ENCODE data around the gene SLIT3. TPM values are rescaled to one million over a fixed set of nuclear protein-coding genes. Genes with fewer than 3 reads are reported as not detected.
"Not testable (repeated sequence)": the region's sequence is repeated elsewhere in the genome, so short reads cannot be mapped to it uniquely, and the experiment has no call there.

The SLIT3 gene
- total RNA-seq, 2 experiments from 2014 or later = 5.4 to 7.3 TPM

DNA sequence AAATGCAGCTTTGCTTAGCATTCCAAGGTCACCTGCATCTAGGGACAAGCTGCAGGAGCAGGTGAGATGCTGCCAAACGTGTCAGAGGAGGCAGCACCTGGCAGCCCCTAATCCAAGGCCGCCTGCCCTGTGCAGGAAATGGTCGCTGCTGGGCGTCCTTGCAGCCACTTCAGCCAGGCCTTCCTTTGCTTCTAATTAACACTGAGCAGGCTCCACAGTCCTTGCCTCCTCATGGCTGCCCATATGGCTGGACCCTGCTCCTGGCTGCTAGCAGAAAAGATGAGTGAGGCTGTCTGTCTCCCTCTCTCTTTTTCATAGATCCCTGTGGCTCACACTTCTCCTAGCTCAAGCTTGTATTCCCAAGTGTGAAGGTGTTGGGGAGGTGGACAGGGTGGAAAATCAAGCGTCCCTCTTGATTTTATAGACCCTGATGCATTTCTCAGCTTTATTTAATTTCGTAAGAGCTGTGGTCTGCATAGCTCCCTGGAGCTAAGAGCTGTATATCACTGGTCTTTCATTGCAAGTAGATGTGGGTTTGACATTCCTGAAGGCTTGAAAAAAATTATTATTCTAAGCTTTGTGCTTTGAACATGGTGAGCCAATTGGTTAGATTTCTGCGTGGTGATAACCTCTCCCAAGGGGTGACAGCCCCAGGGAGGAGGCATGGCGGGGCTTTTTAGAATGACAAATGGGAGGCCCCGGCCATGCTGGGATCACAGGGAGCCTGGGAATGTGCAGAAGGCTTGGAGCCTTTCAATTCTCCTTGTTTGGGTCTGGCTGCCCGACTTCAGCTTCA is 193.8 kb downstream of the SLIT3 start:
- CTCF ChIA-PET = interaction anchor here (0.6 to 1.2 kb wide), 2 partner anchors 15 to 23 kb away, joined by 3 to 4 read pairs; no protein-coding TSS in a partner anchor
- DNase-seq (no peak), ATAC-seq (no peak)

DNA sequence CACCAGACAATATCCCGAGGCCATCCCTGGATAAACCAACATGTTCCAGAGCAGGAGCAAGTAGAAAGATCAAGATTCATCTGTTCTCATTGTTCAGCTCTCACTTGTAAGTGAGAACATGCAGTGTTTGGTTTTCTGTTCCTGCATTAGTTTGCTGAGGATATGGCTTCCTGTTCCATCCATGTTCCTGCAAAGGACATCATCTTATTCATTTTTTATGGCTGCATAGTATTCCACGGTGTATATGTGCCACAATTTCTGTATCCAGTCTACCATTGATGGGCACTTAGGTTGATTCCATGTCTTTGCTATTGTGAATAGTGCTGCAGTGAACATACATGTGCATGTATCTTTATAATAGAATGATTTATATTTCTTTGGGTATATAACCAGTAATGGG is 195.4 kb downstream of the SLIT3 start:
- H3K27ac Mint-ChIP-seq; POLR2A ChIA-PET; ATAC-seq; DNase-seq; intact Hi-C loops (cut with DNase I, micrococcal nuclease); H3K27me3 Mint-ChIP-seq; H3K4me1 Mint-ChIP-seq; CTCF ChIA-PET; H3K36me3 Mint-ChIP-seq (ENCODE audit: low read depth); H3K4me3 Mint-ChIP-seq; H3K9me3 Mint-ChIP-seq (ENCODE audit: low read depth): not testable (repeated sequence)

More for the DNA sequence above, 193.8 kb downstream of the SLIT3 start:
- intact Hi-C loops (cut with DNase I, micrococcal nuclease) = no loop called here
- no peaks in the 10 kb centered on the region for H3K36me3 Mint-ChIP-seq (ENCODE audit: low read depth)
- no peak overlapping the region for H3K27ac Mint-ChIP-seq
- H3K4me1 Mint-ChIP-seq = no peaks in the 10 kb centered on the region
- no peaks in the 10 kb centered on the region for H3K9me3 Mint-ChIP-seq (ENCODE audit: low read depth)
- peaks cover 2% of the 10 kb centered on the region for H3K27me3 Mint-ChIP-seq
- POLR2A ChIA-PET = no interaction called here
- no peak overlapping the region for H3K4me3 Mint-ChIP-seq

DNA sequence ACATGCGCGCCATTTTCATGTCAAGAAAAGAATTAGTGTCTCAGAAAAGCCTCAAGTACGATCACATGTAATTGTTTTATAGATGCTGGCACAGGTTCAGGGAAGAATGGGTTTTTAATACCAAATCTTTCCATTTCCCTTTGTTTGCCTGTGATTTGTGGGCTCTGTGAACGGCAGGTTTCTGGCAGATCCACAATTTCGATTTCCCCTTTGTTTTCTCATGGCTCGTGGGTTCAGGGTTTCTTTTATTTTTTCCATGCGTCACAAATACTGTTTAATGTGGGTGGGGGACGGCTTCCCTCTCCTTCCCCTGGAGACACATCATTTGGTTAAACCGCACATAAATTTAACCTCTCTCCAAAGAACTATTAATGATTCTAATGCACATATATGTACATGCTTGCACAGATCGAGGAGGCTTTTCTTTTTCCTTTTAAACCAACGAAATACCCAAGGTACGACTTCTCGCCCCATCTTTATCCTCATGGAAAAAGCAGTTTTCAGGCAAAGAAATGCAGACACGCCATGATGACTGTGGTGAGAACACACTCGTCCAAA is 195.9 kb downstream of the SLIT3 start:
- no peak overlapping the region for H3K27ac Mint-ChIP-seq
- POLR2A ChIA-PET = no interaction called here
- no peak for DNase-seq
- intact Hi-C loops (cut with DNase I, micrococcal nuclease) = no loop called here
- CTCF ChIA-PET = no interaction called here
- H3K4me1 Mint-ChIP-seq = no peaks in the 10 kb centered on the region
- no peaks in the 10 kb centered on the region for H3K27me3 Mint-ChIP-seq
- no peak for ATAC-seq
- no peaks in the 10 kb centered on the region for H3K9me3 Mint-ChIP-seq (ENCODE audit: low read depth)
- H3K4me3 Mint-ChIP-seq = no peak overlapping the region
- no peaks in the 10 kb centered on the region for H3K36me3 Mint-ChIP-seq (ENCODE audit: low read depth)

DNA sequence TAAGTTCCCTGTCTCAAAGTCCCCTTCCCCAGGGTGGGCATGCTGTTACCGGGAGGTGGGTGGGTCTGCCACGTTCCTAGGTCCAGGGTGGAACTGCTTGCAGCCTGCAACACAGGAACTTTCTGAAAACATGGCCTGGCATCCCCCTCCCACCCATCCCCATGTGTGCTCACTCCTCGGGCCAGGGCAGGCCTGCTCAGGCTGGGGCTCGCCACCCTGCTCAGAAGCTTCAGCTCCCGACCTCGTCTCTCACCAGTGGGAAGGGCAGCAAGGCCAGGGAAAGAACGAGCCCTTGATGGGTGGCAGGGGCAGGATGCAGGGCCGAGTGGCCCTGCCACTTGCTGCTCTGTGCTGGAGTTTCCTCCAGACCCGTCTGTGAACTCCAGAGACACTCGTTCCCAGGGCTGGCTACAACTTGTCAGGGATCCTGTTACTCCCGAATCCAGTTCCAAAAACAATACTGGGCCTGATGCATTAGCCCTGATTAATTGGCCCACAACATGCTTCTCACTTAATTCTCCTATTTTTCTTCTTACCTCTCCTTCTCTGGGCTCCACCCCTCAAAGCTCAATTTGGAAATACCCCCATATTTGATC is 197.3 kb downstream of the SLIT3 start:
- DNase-seq = no peak
- Mint-ChIP-seq H3K27ac (no peak overlapping the region), H3K9me3 (ENCODE audit: low read depth) (no peaks in the 10 kb centered on the region), H3K4me1 (no peaks in the 10 kb centered on the region), H3K27me3 (no peaks in the 10 kb centered on the region), H3K4me3 (no peak overlapping the region), H3K36me3 (ENCODE audit: low read depth) (no peaks in the 10 kb centered on the region)
- ChIA-PET CTCF (no interaction called here), POLR2A (no interaction called here)
- intact Hi-C loops (cut with DNase I, micrococcal nuclease) = no loop called here
- ATAC-seq = no peak

DNA sequence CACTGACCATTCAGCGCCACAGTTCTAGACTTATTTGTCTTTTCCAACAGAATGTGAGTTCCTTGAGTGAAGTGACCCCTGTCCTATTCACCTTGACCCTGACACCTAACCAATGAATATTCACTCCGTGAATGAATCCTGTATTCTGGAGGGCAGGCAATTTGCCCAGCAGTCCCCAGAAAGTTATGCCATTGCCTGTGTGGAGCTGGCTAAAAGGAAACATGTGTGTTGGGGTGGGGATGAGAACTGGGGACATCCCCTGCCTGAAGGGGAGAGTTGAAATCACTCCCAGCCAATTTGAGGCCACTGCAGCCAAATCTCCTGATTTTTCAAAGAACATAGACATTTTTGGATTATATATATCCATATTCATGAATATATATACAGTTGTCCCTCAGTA is 199.0 kb downstream of the SLIT3 start:
- H3K4me1 Mint-ChIP-seq = no peaks in the 10 kb centered on the region
- intact Hi-C loops (cut with DNase I, micrococcal nuclease) = no loop called here
- no peaks in the 10 kb centered on the region for H3K36me3 Mint-ChIP-seq (ENCODE audit: low read depth)
- CTCF ChIA-PET = no interaction called here
- no peak overlapping the region for H3K27ac Mint-ChIP-seq
- no peak for DNase-seq
- H3K27me3 Mint-ChIP-seq = peaks cover 2% of the 10 kb centered on the region
- no peak for ATAC-seq
- POLR2A ChIA-PET = no interaction called here
- H3K9me3 Mint-ChIP-seq (ENCODE audit: low read depth) = no peaks in the 10 kb centered on the region
- H3K4me3 Mint-ChIP-seq = no peak overlapping the region

DNA sequence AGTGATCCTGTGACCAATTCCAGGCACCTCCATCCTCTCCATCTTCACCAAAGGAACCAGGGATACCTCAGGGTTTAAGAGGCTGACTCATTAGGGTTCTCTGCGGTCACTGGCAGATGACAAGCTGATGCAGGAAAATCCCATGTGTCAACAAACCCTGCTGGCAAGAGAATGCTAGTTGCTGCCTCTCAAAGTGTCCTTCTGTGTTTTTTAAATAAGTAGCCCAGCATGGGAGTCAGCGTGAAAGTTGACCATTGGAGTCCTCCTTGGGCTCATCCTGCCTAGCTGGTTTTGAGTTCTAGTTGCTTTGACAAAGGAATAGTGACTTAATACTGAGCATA is 200.2 kb downstream of the SLIT3 start:
- intact Hi-C loops (cut with DNase I, micrococcal nuclease) = no loop called here
- ChIA-PET POLR2A (no interaction called here), CTCF (no interaction called here)
- Mint-ChIP-seq H3K27ac (no peak overlapping the region), H3K4me1 (no peaks in the 10 kb centered on the region), H3K9me3 (ENCODE audit: low read depth) (no peaks in the 10 kb centered on the region), H3K36me3 (ENCODE audit: low read depth) (no peaks in the 10 kb centered on the region), H3K27me3 (peaks cover 2% of the 10 kb centered on the region), H3K4me3 (no peak overlapping the region)
- no peak for DNase-seq
- ATAC-seq = no peak

DNA sequence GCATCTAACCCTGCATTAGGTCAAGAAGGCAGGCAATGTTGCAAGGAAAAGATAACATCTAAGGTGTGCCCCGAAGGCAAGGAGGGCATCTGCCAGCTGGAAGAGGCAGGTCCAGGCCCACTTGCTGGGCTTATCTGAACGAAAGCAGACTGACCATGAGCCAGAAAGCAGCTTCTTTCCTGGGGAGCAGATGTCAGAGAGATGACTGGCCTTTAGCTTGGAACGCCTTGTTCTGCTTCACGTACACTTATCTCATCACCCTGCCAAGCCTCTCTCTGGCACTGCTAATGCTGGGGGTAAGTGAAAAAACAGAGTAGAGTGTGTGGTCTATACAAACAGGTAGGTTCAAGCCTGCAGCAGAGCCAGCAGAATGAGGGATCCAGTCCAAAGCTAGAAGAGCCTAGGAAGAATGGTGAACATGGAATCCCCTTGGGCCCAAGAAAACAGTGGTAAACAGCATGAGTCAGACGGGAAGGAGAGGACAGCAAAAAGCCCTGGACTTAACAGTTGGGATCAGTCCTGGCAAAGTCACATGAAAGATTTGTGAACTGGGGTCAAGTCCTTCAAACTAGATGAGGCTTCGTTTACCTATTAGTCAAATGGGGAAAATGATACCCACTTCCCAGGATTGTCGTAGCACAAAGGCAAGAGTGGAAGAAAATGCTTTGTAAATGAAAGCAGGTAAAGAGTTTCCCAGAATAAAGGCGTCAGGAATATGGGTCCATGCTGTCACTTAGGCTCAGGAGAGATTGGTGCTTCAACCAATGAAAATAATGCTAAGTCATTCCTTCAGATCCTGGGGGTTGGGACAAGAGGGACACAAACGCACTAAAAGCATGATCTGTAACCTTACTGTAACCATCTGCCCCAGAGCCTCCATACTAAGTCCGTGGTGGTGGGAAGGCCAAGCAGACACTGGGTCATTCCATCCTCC is 200.9 kb downstream of the SLIT3 start:
- intact Hi-C loops (cut with DNase I, micrococcal nuclease) = no loop called here
- no peak for ATAC-seq
- CTCF ChIA-PET = no interaction called here
- Mint-ChIP-seq H3K4me3 (no peak overlapping the region), H3K4me1 (no peaks in the 10 kb centered on the region), H3K9me3 (ENCODE audit: low read depth) (no peaks in the 10 kb centered on the region), H3K36me3 (ENCODE audit: low read depth) (no peaks in the 10 kb centered on the region), H3K27me3 (peaks cover 3% of the 10 kb centered on the region), H3K27ac (no peak overlapping the region)
- DNase-seq = no peak
- POLR2A ChIA-PET = no interaction called here

DNA sequence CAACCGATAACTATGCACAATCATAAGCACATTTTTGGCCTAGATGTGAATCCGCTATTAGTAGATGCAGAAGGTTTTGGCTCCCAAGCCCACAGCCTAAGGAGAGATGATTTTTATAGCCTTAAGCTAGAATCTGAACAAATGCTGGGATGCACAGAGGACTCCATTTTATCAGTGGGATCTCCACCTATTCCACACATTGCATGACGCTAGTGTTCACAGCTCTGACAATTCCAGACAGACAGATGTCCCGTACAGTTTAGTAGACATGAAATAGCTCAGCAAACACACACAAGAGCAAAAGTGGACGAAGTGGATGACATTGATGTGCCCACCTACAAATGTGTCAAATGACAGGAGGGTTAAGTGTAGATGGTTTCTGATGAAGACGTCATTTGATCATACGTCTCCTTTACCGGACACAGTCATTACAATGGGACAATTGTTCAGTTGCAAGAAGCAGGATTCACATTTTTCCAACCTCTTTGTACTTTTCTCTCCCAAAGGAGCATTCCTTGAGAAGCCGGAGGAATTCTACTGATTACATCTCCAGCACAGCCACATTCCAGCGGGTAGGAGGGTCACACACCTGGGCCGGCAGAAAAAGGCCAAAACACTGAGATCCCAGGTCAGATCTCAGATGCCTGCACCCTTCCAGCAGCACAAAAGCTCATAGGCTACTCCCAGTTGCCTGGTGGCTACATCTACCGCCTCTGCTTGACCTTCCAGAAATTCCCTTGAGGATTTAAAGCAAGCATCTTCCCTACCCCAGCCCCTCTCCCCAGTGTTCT is 202.4 kb downstream of the SLIT3 start:
- no peaks in the 10 kb centered on the region for H3K36me3 Mint-ChIP-seq (ENCODE audit: low read depth)
- H3K4me1 Mint-ChIP-seq = no peaks in the 10 kb centered on the region
- intact Hi-C loops (cut with DNase I, micrococcal nuclease) = no loop called here
- ChIA-PET POLR2A (no interaction called here), CTCF (no interaction called here)
- DNase-seq = no peak
- no peak overlapping the region for H3K27ac Mint-ChIP-seq
- ATAC-seq = no peak
- H3K9me3 Mint-ChIP-seq (ENCODE audit: low read depth) = no peaks in the 10 kb centered on the region
- no peak overlapping the region for H3K4me3 Mint-ChIP-seq
- peaks cover 6% of the 10 kb centered on the region for H3K27me3 Mint-ChIP-seq

DNA sequence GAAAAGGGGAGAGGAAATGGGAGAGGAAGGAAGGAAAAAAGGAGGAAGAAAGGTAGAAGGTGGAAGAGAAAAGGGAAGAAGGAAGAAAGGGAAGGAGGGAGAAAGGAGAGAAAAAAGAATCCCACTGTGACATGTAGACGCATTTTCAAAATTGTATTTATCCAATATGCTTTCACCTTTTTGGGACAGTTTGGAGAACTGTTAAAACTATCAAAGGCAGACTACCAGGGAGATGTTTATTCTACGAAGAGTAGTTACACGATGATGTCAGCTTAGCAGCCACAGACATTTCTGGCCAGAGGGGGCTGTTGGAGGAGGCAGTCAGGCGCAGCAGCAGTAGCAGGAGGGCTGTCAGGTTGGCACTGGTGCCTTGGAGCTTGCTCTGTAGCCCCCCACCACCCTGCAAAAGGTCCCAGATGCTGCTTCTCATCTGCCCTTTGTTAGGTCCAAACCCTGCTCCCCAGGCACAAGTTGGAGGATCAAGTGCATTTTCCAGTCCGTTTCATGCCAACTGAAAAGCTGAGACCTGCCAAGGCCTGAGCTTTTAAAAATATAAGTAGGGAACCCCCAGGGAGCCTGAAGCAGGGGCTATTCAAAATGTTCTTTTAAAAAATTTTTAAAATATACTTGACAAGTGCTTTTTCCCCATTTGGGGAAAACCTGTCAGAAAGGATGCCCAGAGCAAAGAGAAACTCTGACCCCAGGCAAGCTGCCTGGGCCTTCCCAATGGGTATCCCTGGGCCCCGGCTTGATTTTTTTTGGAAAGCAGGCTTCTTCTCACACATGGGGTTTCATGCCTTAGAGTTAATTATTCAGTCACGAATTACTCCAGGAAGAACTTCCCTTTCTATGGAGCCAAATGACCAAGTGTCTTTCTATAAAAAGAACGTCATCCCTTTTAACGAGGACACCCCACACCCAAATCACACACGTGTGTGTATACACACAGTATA is 203.3 kb downstream of the SLIT3 start:
- CTCF ChIA-PET = no interaction called here
- Mint-ChIP-seq H3K36me3 (ENCODE audit: low read depth) (no peaks in the 10 kb centered on the region), H3K27me3 (peaks cover 6% of the 10 kb centered on the region), H3K27ac (no peak overlapping the region), H3K4me3 (no peak overlapping the region), H3K9me3 (ENCODE audit: low read depth) (no peaks in the 10 kb centered on the region), H3K4me1 (no peaks in the 10 kb centered on the region)
- POLR2A ChIA-PET = no interaction called here
- intact Hi-C loops (cut with DNase I, micrococcal nuclease) = no loop called here
- no peak for DNase-seq
- no peak for ATAC-seq

DNA sequence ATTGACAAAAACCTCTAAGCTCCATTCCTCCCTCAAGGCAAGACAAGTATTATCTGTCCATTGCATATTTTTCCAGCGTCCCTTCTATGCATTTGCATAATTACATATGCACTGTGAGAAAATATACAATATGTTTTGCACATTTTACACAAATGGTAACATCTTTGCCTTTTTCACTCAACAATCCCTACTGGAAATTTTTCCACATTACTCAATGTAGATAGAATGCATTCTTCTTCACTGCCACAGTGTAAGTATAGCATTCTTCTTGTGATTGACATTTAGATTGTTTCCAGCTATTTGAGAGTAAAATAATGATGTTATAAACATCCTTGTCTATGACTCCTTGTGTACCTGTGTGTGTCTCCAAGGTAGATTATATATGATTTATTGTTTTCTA is 205.0 kb downstream of the SLIT3 start:
- no peak overlapping the region for H3K4me3 Mint-ChIP-seq
- H3K27ac Mint-ChIP-seq = no peak overlapping the region
- no peaks in the 10 kb centered on the region for H3K9me3 Mint-ChIP-seq (ENCODE audit: low read depth)
- POLR2A ChIA-PET = no interaction called here
- H3K36me3 Mint-ChIP-seq (ENCODE audit: low read depth) = no peaks in the 10 kb centered on the region
- H3K4me1 Mint-ChIP-seq = no peaks in the 10 kb centered on the region
- H3K27me3 Mint-ChIP-seq = peaks cover 6% of the 10 kb centered on the region
- no peak for DNase-seq
- intact Hi-C loops (cut with DNase I, micrococcal nuclease) = no loop called here
- CTCF ChIA-PET = no interaction called here
- no peak for ATAC-seq

All from activated CD4-positive, alpha-beta T cell treated with anti-CD3 and anti-CD28 coated beads for 36 hours (primary cell).